ENCODE measurements around the gene KLHL11. TPM values are rescaled to one million over a fixed set of nuclear protein-coding genes. Genes with fewer than 3 reads are reported as not detected.
"Not testable (repeated sequence)": the region's sequence is repeated elsewhere in the genome, so short reads cannot be mapped to it uniquely, and the experiment has no call there.

Gene KLHL11
- total and polyA plus RNA-seq, 3 experiments from 2014 or later, result 6.4 to 26.9 (median 24.7) TPM

GRCh38 chr17:41864498-41864835 is 756 bp downstream of the KLHL11 start:
- peaks cover 24 to 37% (median 36%) of the 10 kb centered on the region in 3 donors for H3K4me1 Mint-ChIP-seq
- no peaks in the 10 kb centered on the region for H3K27me3 ChIP-seq (ENCODE audit: insufficient read depth, low read length, poor library complexity, severe bottlenecking)
- POLR2A ChIA-PET, result interaction anchor here (0.6 to 2.1 kb wide), 8 partner anchors 16 to 175 kb away, joined by 3 to 16 read pairs (median 4); partner anchors contain the start of genes ACLY, CNP, EIF1 and ODAD4
- H3K27me3 Mint-ChIP-seq, result no peaks in the 10 kb centered on the region
- peak overlapping the region; percentile 94 for H3K4me3 ChIP-seq (ENCODE audit: low read length)
- H3K27ac Mint-ChIP-seq, result no peak overlapping the region
- no peak overlapping the region for H3K4me3 Mint-ChIP-seq
- H3K36me3 Mint-ChIP-seq, result peaks cover 0 to 26% (median 1%) of the 10 kb centered on the region in 3 donors
- no peaks in the 10 kb centered on the region for H3K9me3 Mint-ChIP-seq
- peaks cover 28% of the 10 kb centered on the region for H3K4me1 ChIP-seq (ENCODE audit: insufficient read depth, low read length)
- peak overlapping the region; percentile 81 for H3K27ac ChIP-seq (ENCODE audit: low read depth, low read length)
- peak in 1 of 5 donors; percentile 52 for DNase-seq
- CTCF ChIA-PET, result interaction anchor here (0.8 to 2.7 kb wide), 4 partner anchors 53 to 153 kb away, joined by 3 to 10 read pairs (median 5); partner anchors contain the start of genes DNAJC7, FKBP10, ODAD4 and P3H4
- H3K9me3 ChIP-seq (ENCODE audit: low read length), result no peaks in the 10 kb centered on the region
- H3K36me3 ChIP-seq (ENCODE audit: insufficient read depth, low read length), result peaks cover 4% of the 10 kb centered on the region

GRCh38 chr17:41863074-41863848 is 2.0 kb downstream of the KLHL11 start:
- peak in 3 of 5 donors; percentile 3 to 32 (median 29) for DNase-seq
- Histone ChIP-seq H3K4me3 (ENCODE audit: low read length) (peak overlapping the region; percentile 94), H3K27ac (ENCODE audit: low read depth, low read length) (no peak overlapping the region), H3K36me3 (ENCODE audit: insufficient read depth, low read length) (peaks cover 4% of the 10 kb centered on the region), H3K27me3 (ENCODE audit: insufficient read depth, low read length, poor library complexity, severe bottlenecking) (no peaks in the 10 kb centered on the region), H3K9me3 (ENCODE audit: low read length) (no peaks in the 10 kb centered on the region), H3K4me1 (ENCODE audit: insufficient read depth, low read length) (peaks cover 28% of the 10 kb centered on the region)
- ChIA-PET POLR2A (interaction anchor here (0.6 to 1.5 kb wide), 4 partner anchors 24 to 103 kb away, joined by 3 to 4 read pairs (median 4); partner anchors contain the start of genes CNP and P3H4), CTCF (interaction anchor here (2.7 kb wide), 1 partner anchor 52 kb away, joined by 10 read pairs; the partner anchor contains the start of genes FKBP10 and P3H4)
- Mint-ChIP-seq H3K4me3 (no peak overlapping the region), H3K9me3 (no peaks in the 10 kb centered on the region), H3K27ac (no peak overlapping the region), H3K4me1 (peaks cover 25 to 39% (median 35%) of the 10 kb centered on the region in 3 donors), H3K36me3 (peaks cover 0 to 15% (median 0%) of the 10 kb centered on the region in 3 donors), H3K27me3 (no peaks in the 10 kb centered on the region)

- H3K27me3 Mint-ChIP-seq, result no peaks in the 10 kb centered on the region
- Histone ChIP-seq H3K4me1 (ENCODE audit: insufficient read depth, low read length) (peaks cover 28% of the 10 kb centered on the region), H3K27me3 (ENCODE audit: insufficient read depth, low read length, poor library complexity, severe bottlenecking) (no peaks in the 10 kb centered on the region), H3K36me3 (ENCODE audit: insufficient read depth, low read length) (no peaks in the 10 kb centered on the region), H3K4me3 (ENCODE audit: low read length) (no peak overlapping the region), H3K27ac (ENCODE audit: low read depth, low read length) (no peak overlapping the region), H3K9me3 (ENCODE audit: low read length) (no peaks in the 10 kb centered on the region)
- H3K27ac Mint-ChIP-seq, result peak overlapping the region in 4 of 8 donors; percentile 13 to 64 (median 48)
- no peak for DNase-seq
- H3K36me3 Mint-ChIP-seq, result peaks cover 0 to 6% (median 0%) of the 10 kb centered on the region in 3 donors
- ChIA-PET POLR2A (no interaction called here), CTCF (no interaction called here)
- H3K4me1 Mint-ChIP-seq, result peaks cover 29 to 46% (median 35%) of the 10 kb centered on the region in 3 donors
- no peaks in the 10 kb centered on the region for H3K9me3 Mint-ChIP-seq
- peak overlapping the region in 4 of 7 donors; percentile 3 to 48 (median 32) for H3K4me3 Mint-ChIP-seq
Measured at GRCh38 chr17:41860254-41860931, 4.8 kb downstream of the KLHL11 start.

GRCh38 chr17:41851382-41851781 is 13.8 kb downstream of the KLHL11 start:
- H3K9me3 ChIP-seq (ENCODE audit: low read length); H3K9me3 Mint-ChIP-seq; CTCF ChIA-PET; H3K4me3 Mint-ChIP-seq; H3K27me3 ChIP-seq (ENCODE audit: insufficient read depth, low read length, poor library complexity, severe bottlenecking); POLR2A ChIA-PET; H3K27ac ChIP-seq (ENCODE audit: low read depth, low read length); H3K27me3 Mint-ChIP-seq; DNase-seq; H3K4me3 ChIP-seq (ENCODE audit: low read length): not testable (repeated sequence)
- H3K4me1 Mint-ChIP-seq, result peaks cover 30 to 56% (median 55%) of the 10 kb centered on the region in 3 donors
- H3K36me3 Mint-ChIP-seq, result peaks cover 5 to 61% (median 7%) of the 10 kb centered on the region in 3 donors
- peaks cover 15% of the 10 kb centered on the region for H3K4me1 ChIP-seq (ENCODE audit: insufficient read depth, low read length)
- peak overlapping the region in 1 of 8 donors; percentile 17 for H3K27ac Mint-ChIP-seq
- H3K36me3 ChIP-seq (ENCODE audit: insufficient read depth, low read length), result peaks cover 15% of the 10 kb centered on the region

GRCh38 chr17:41849251-41849990 is 15.8 kb downstream of the KLHL11 start:
- Mint-ChIP-seq H3K4me3 (no peak overlapping the region), H3K36me3 (peaks cover 0 to 53% (median 8%) of the 10 kb centered on the region in 3 donors), H3K27ac (no peak overlapping the region), H3K9me3 (no peaks in the 10 kb centered on the region), H3K27me3 (no peaks in the 10 kb centered on the region), H3K4me1 (peaks cover 25 to 47% (median 46%) of the 10 kb centered on the region in 3 donors)
- peaks cover 15% of the 10 kb centered on the region for H3K4me1 ChIP-seq (ENCODE audit: insufficient read depth, low read length)
- ChIA-PET POLR2A (no interaction called here), CTCF (no interaction called here)
- H3K9me3 ChIP-seq (ENCODE audit: low read length), result no peaks in the 10 kb centered on the region
- H3K36me3 ChIP-seq (ENCODE audit: insufficient read depth, low read length), result peaks cover 9% of the 10 kb centered on the region
- H3K27ac ChIP-seq (ENCODE audit: low read depth, low read length), result no peak overlapping the region
- DNase-seq, result no peak
- no peaks in the 10 kb centered on the region for H3K27me3 ChIP-seq (ENCODE audit: insufficient read depth, low read length, poor library complexity, severe bottlenecking)
- H3K4me3 ChIP-seq (ENCODE audit: low read length), result no peak overlapping the region

- Histone ChIP-seq H3K27ac (ENCODE audit: low read depth, low read length) (no peak overlapping the region), H3K4me1 (ENCODE audit: insufficient read depth, low read length) (peaks cover 15% of the 10 kb centered on the region), H3K4me3 (ENCODE audit: low read length) (no peak overlapping the region), H3K9me3 (ENCODE audit: low read length) (no peaks in the 10 kb centered on the region), H3K27me3 (ENCODE audit: insufficient read depth, low read length, poor library complexity, severe bottlenecking) (no peaks in the 10 kb centered on the region), H3K36me3 (ENCODE audit: insufficient read depth, low read length) (peaks cover 3% of the 10 kb centered on the region)
- ChIA-PET POLR2A (interaction anchor here (1.5 kb wide), 1 partner anchor 16 kb away, joined by 3 read pairs; the partner anchor contains the start of gene KLHL11), CTCF (no interaction called here)
- Mint-ChIP-seq H3K4me3 (no peak overlapping the region), H3K9me3 (no peaks in the 10 kb centered on the region), H3K27me3 (no peaks in the 10 kb centered on the region), H3K4me1 (peaks cover 25 to 41% (median 40%) of the 10 kb centered on the region in 3 donors), H3K36me3 (peaks cover 0 to 47% (median 8%) of the 10 kb centered on the region in 3 donors), H3K27ac (no peak overlapping the region)
- no peak for DNase-seq
Measured at GRCh38 chr17:41848788-41849187, 16.4 kb downstream of the KLHL11 start.

GRCh38 chr17:41844971-41845370 is 20.3 kb downstream of the KLHL11 start:
- H3K9me3 Mint-ChIP-seq, result no peaks in the 10 kb centered on the region
- POLR2A ChIA-PET, result no interaction called here
- H3K4me1 Mint-ChIP-seq, result peaks cover 5 to 17% (median 14%) of the 10 kb centered on the region in 3 donors
- CTCF ChIA-PET, result no interaction called here
- H3K27me3 ChIP-seq (ENCODE audit: insufficient read depth, low read length, poor library complexity, severe bottlenecking), result no peaks in the 10 kb centered on the region
- H3K27me3 Mint-ChIP-seq, result peaks cover 0 to under 1% of the 10 kb centered on the region in 2 donors
- H3K27ac Mint-ChIP-seq, result no peak overlapping the region
- H3K9me3 ChIP-seq (ENCODE audit: low read length), result no peaks in the 10 kb centered on the region
- no peak overlapping the region for H3K4me3 Mint-ChIP-seq
- H3K36me3 ChIP-seq (ENCODE audit: insufficient read depth, low read length), result no peaks in the 10 kb centered on the region
- H3K27ac ChIP-seq (ENCODE audit: low read depth, low read length), result no peak overlapping the region
- no peak overlapping the region for H3K4me3 ChIP-seq (ENCODE audit: low read length)
- no peak for DNase-seq
- H3K4me1 ChIP-seq (ENCODE audit: insufficient read depth, low read length), result peaks cover 4% of the 10 kb centered on the region
- peaks cover 0 to 22% (median 6%) of the 10 kb centered on the region in 3 donors for H3K36me3 Mint-ChIP-seq
